HCT116 (cell line): ENCODE data around the gene DYNC1LI1.

Experiments used
- CTCF ChIP-seq, 3 experiments: fragments of 200-600 bp in 1 of 3; sonication (generic) in 1 of 3; IDR thresholded peaks in 2 of 3; conservative IDR thresholded peaks in 1 of 3; 2 replicates each; pipeline ENCODE4 v1.5.1; 2012 to 2017; ENCODE audit warnings: low read depth in 2 of 3, low read length in 2 of 3, antibody characterized with exemption in 1 of 3, borderline replicate concordance in 1 of 3, control low read depth in 1 of 3, mild to moderate bottlenecking in 1 of 3, mixed read lengths in 1 of 3, mixed run types in 1 of 3, moderate library complexity in 1 of 3; ENCODE audit not compliant: insufficient read depth in 1 of 3
- EZH2phosphoT487 ChIP-seq: fragments of 200-600 bp; IDR thresholded peaks from 2 replicates; pipeline ENCODE4 v1.6.1; 2018; ENCODE audit warnings: antibody characterized with exemption, borderline replicate concordance
- POLR2AphosphoS5 ChIP-seq: IDR thresholded peaks from 2 replicates; pipeline ENCODE4 v1.6.1; 2011; ENCODE audit warnings: mild to moderate bottlenecking, low read depth, low read length, moderate library complexity
- TCF7L2 ChIP-seq: IDR thresholded peaks from 2 replicates; pipeline ENCODE4 v1.7.0; 2011; ENCODE audit warnings: borderline replicate concordance, inconsistent platforms; ENCODE audit not compliant: insufficient read depth, insufficient read length; ENCODE audit errors: extremely low read depth

GRCh38 chr3:32562640-32563039, 8.0 kb downstream of the DYNC1LI1 start:
- TF ChIP-seq CTCF (IDR thresholded peaks at IDR 0.05 in 2 of 3, conservative IDR thresholded peaks at IDR 0.05 in 1 of 3; ENCODE audit: borderline replicate concordance in 1 of 3, insufficient read depth in 1 of 3, low read depth in 2 of 3, low read length in 2 of 3) (no peak), TCF7L2 (no peak), POLR2AphosphoS5 (no peak), EZH2phosphoT487 (no peak)
